ENCODE data around the gene DSG2. TPM values are rescaled to one million over a fixed set of nuclear protein-coding genes. Genes with fewer than 3 reads are reported as not detected.

DSG2 gene
- total RNA-seq, 1 experiment from 2014 or later: 12.1 TPM

Other genes with a start within 250 kb of the DSG2 start
- not detected for gene DSG1, start 180.0 kb upstream of the DSG2 start, total RNA-seq (2021; ENCODE audit: unreplicated experiment)
- gene DSG4, start 121.4 kb upstream of the DSG2 start, total RNA-seq (2021; ENCODE audit: unreplicated experiment): not detected
- gene DSG3, start 50.4 kb upstream of the DSG2 start, total RNA-seq (2021; ENCODE audit: unreplicated experiment): 0.03 TPM
- 1.0 TPM for gene TTR, start 93.7 kb downstream of the DSG2 start, total RNA-seq (2021; ENCODE audit: unreplicated experiment)
- gene B4GALT6, start 186.4 kb downstream of the DSG2 start, total RNA-seq (2021; ENCODE audit: unreplicated experiment): 36.3 TPM

Measured in Panc1 (cell line).